GM10847 (cell line): ENCODE data around the gene NDUFA13.

ENCODE experiments used
- POLR2A ChIP-seq: IDR thresholded peaks from 2 replicates; pipeline ENCODE4 v1.6.1; 2011; ENCODE audit not compliant: insufficient read length; ENCODE audit errors: extremely low read depth

NDUFA13 gene

DNA sequence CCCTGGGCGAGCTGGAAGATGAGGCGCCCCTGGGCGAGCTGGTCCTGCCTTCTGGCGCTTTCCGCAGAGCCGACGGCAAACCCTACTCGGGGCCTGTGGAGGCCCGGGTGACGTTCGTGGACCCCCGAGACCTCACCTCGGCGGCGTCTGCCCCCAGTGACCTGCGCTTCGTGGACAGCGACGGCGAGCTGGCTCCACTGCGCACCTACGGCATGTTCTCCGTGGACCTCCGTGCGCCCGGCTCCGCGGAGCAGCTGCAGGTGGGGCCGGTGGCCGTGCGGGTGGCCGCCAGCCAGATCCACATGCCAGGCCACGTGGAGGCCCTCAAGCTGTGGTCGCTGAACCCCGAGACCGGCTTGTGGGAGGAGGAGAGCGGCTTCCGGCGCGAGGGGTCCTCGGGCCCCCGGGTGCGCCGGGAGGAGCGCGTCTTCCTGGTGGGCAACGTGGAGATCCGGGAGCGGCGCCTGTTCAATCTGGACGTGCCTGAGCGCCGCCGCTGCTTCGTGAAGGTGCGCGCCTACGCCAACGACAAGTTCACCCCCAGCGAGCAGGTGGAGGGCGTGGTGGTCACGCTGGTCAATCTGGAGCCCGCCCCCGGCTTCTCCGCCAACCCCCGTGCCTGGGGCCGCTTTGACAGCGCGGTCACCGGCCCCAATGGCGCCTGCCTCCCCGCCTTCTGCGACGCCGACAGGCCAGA, 28.4 kb downstream of the NDUFA13 start:
- no peak for TF ChIP-seq POLR2A

DNA sequence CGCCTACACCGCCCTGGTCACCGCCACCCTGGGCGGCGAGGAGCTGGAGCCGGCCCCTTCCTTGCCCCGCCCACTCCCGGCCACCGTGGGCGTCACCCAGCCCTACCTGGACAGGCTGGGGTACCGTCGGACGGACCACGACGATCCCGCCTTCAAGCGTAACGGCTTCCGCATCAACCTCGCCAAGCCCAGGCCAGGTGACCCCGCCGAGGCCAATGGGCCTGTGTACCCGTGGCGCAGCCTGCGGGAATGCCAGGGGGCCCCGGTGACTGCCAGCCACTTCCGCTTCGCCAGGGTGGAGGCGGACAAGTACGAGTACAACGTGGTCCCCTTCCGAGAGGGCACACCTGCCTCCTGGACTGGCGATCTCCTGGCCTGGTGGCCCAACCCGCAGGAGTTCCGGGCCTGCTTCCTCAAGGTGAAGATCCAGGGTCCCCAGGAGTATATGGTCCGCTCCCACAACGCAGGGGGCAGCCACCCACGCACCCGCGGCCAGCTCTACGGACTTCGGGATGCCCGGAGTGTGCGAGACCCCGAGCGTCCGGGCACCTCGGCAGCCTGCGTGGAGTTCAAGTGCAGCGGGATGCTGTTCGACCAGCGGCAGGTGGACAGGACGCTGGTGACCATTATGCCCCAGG, 29.0 kb downstream of the NDUFA13 start:
- no peak for TF ChIP-seq POLR2A

DNA sequence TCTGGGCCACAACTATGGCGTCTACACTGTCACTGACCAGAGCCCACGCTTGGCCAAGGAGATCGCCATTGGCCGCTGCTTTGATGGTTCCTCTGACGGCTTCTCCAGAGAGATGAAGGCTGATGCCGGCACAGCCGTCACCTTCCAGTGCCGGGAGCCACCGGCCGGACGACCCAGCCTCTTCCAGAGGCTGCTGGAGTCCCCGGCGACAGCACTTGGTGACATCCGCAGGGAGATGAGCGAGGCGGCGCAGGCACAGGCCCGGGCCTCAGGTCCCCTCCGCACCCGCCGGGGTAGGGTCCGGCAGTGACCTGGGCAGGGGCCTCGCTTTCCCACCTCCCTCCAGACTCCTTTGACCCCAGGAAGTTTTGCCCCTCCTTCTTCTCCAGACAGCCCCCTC, 29.7 kb downstream of the NDUFA13 start:
- TF ChIP-seq POLR2A = no peak

GRCh38 chr19:19546751-19547162, 30.7 kb downstream of the NDUFA13 start:
- TF ChIP-seq POLR2A = no peak

GRCh38 chr19:19547674-19548336, 31.8 kb downstream of the NDUFA13 start:
- TF ChIP-seq POLR2A = no peak

- no peak for TF ChIP-seq POLR2A
Observed at GRCh38 chr19:19548915-19549759, 33.1 kb downstream of the NDUFA13 start.

DNA sequence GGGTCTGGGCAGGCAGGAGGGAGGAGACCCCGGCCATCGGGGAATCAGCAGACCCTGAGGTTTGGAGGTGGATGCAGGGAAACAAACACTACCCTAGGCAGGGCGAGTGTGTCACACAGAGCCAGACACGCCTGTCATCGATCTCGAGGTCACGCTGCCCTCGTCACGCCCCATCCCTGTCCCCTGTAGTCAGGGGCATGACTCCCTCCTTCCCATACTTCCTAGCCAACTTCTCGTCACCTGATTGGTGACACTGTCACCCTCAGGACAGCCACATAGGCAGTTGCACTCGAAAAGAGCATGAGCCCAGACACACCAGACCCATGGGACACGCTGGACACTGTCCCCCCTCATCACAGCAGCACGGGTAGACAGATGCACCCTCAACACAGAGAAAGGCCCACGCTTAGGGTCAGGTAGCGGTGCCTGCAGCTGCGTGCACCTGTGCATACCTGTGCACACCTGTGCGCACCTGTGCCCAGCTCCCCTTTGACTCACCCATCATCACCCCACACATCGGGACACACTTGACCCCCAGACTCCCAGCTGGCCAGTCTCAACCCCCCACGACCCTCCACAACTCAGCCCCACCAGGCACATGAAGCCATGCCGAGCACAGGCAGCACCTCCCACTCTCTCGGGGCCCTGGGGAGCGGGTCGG, 33.9 kb downstream of the NDUFA13 start:
- TF ChIP-seq POLR2A = no peak

DNA sequence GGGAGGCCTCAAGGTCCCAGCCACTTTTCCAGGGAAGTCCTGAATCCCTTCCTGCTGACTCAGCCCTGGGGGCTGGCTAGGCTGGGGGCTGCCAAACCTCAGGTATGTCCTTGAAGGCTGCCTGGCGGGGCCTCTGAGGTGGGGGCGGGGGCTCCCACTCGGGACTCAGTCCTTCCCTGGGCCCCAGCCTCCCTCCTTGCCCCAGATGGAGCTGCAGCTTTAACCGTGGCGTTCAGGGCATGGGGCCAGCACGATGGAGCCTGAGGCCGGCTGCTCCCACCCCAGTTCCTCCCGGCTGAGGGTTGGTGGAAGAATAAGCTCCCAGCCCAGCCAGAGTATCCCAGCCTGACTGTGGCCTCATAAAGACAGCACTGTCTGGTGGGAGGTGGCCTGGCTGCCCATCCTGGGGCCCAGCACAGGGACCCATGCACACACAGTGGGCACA, 34.5 kb downstream of the NDUFA13 start:
- TF ChIP-seq POLR2A = no peak

- no peak for TF ChIP-seq POLR2A
Observed at GRCh38 chr19:19550972-19551852, 35.2 kb downstream of the NDUFA13 start.

DNA sequence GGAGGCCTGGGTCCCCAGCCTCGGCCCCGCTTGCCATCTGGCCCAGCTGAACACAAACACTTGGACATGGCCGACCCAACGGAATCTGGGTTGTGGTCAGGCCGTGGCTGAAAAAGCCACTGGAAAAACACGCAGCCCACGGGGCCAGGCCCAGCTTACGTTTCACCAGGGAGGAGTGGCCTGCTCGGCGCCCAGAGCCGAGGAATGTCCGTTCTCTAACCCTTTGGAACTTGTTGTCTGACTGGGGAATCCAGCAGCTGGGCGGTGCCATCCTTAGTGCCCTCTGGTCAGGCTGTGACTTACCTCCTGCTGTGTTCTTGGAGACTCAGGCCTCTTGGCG, 35.8 kb downstream of the NDUFA13 start:
- TF ChIP-seq POLR2A = no peak

DNA sequence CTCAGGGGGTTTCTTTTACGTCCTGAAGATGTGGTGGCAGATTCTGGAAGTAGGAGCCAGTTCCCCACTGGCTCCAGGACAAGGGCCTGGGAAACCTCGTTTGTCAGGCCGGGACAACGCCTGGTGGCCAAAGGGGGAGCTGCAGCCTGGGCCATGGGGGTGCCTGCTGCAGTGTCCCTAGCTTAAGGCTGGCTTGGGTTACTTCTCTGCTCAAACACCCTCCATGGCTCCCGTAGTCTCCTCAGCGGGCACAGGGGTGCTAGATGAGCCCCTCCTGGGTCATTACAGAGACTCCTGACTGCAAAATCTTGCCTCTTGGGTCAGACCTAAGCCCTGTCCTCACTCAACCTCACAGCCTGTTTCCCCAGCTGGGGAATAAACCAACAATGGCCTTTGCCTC, 36.8 kb downstream of the NDUFA13 start:
- TF ChIP-seq POLR2A = no peak

- TF ChIP-seq POLR2A = no peak
Observed at GRCh38 chr19:19553670-19554069, 37.6 kb downstream of the NDUFA13 start.

DNA sequence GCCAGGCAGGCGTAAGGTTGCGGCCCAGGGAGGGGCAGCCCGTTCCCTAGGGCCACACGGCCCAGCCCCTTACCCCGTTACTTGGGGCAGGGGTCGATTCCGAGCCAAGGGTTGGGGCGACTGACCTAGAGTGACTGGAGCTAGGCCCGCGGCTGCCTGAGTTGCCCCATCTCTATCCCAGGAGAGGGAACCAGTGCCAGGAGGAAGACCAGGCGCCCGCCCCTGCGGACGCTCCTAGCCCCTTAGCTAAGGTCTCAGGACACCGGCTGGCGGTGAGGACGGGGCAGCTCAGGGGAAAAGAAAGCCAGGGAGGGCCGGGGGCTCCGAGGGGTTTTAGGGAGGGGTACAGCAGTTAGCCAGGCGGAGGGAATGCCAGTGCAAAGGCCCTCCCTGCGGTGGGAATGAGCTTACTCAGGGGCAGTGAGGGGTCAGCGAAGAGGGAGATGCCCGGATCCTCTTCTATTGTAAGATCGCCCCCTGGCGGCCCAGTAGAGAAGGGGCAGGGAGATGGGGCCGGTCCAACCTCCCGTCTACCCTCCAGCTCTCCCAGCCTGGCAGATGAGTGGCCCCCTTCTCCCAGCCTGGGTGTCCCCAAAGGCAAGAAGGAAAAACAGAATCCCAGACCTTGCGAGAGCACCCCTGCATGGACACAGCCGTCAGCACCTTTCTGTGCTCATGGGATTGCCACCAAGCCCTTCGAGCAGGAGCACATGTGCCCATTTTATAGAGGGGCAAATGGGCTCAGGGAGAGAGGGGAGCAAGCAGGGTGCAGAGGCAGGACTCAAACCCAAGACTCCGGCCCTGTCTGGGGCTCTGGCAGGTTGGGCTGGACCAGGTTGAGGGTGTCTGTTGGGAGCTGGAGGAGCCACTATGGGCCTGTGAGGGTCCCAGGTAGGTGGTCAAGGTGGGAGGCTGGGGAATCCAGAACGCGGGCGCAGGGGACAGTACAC, 38.3 kb downstream of the NDUFA13 start:
- no peak for TF ChIP-seq POLR2A

DNA sequence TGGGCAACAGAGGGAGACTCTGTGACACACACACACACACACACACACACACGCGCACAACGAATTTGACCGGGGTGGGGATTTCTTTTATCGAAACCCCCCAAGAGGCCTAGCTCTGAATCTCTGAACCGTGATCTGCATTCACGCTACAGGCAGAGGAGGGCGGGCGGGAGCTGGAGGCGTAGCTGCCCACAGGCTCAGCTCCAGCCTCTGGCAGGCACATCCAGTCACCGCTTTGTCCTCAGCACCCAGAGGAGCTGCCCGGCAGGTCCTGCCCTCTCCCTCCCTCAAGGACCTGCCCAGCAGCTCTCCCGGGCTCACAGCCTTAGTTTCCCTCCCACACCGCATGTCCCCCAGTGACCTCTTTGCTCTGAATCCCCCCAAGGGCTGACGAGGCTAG, 42.0 kb downstream of the NDUFA13 start:
- no peak for TF ChIP-seq POLR2A
